NCI-H82 (cell line): ENCODE data around the gene FTO.

Source experiments
- DNase-seq: peaks from one replicate; lab custom pipeline; 2025; lab: John Stamatoyannopoulos, UW

The FTO gene

GRCh38 chr16:54126907-54127306 lies 423.0 kb downstream of the FTO start:
- DNase-seq: no peak

GRCh38 chr16:54128629-54129234 lies 424.8 kb downstream of the FTO start:
- DNase-seq: no peak

GRCh38 chr16:54129810-54130209 lies 425.9 kb downstream of the FTO start:
- no peak for DNase-seq

GRCh38 chr16:54135361-54136275 lies 431.7 kb downstream of the FTO start:
- DNase-seq: no peak

- DNase-seq: no peak
These were observed 432.3 kb downstream of the FTO start for GRCh38 chr16:54136276-54136625.

GRCh38 chr16:54140057-54140787 lies 436.3 kb downstream of the FTO start:
- DNase-seq: peak; percentile 31

- no peak for DNase-seq
These were observed 436.8 kb downstream of the FTO start for GRCh38 chr16:54140788-54141136.

GRCh38 chr16:54142787-54143186 lies 438.8 kb downstream of the FTO start:
- DNase-seq: no peak

- DNase-seq: no peak
These were observed 439.5 kb downstream of the FTO start for GRCh38 chr16:54143410-54143809.

GRCh38 chr16:54143934-54144571 lies 440.1 kb downstream of the FTO start:
- DNase-seq: no peak

GRCh38 chr16:54144572-54144947 lies 440.6 kb downstream of the FTO start:
- DNase-seq: no peak

- DNase-seq: peak; percentile 88
These were observed 441.9 kb downstream of the FTO start for GRCh38 chr16:54145881-54146280.

GRCh38 chr16:54148974-54149373 lies 445.0 kb downstream of the FTO start:
- no peak for DNase-seq

GRCh38 chr16:54150861-54151260 lies 446.9 kb downstream of the FTO start:
- DNase-seq: no peak

- no peak for DNase-seq
These were observed 448.6 kb downstream of the FTO start for GRCh38 chr16:54152362-54153239.

- DNase-seq: no peak
These were observed 449.4 kb downstream of the FTO start for GRCh38 chr16:54153240-54153934.

- no peak for DNase-seq
These were observed 452.4 kb downstream of the FTO start for GRCh38 chr16:54156349-54156748.

GRCh38 chr16:54158986-54159385 lies 455.0 kb downstream of the FTO start:
- DNase-seq: no peak

GRCh38 chr16:54159490-54160080 lies 455.6 kb downstream of the FTO start:
- no peak for DNase-seq

GRCh38 chr16:54160252-54160860 lies 456.4 kb downstream of the FTO start:
- no peak for DNase-seq
